Epithelial cell of proximal tubule (primary cell): ENCODE measurements around the gene IFIT1B. TPM values are rescaled to one million over a fixed set of nuclear protein-coding genes. Genes with fewer than 3 reads are reported as not detected.
"Not testable (repeated sequence)": the region's sequence is repeated elsewhere in the genome, so short reads cannot be mapped to it uniquely, and the experiment has no call there.

Experiments
- DNase-seq: peaks from one replicate; pipeline ENCODE4 v3.0.0-alpha.2; 2011; ENCODE audit warnings: low read depth
- H3K4me3 ChIP-seq: 2 replicates; pipeline ENCODE4 v1.5.1; 2011; ENCODE audit warnings: low read depth, mild to moderate bottlenecking, low read length
- total RNA-seq: library from RNA; depleted of rRNA; stranded (reverse); fragments of >200 nt; gene quantifications from 2 replicates; pipeline ENCODE4 v1.2.3, GENCODE V29; 2015
- TF ChIP-seq, protein P1 (sequence below): conservative IDR thresholded peaks from 2 replicates; pipeline ENCODE4 v1.5.1; 2012; ENCODE audit warnings: low read depth, mild to moderate bottlenecking, low read length

Gene IFIT1B
- total RNA-seq, 1 donor from 2014 or later, result not detected

DNA sequence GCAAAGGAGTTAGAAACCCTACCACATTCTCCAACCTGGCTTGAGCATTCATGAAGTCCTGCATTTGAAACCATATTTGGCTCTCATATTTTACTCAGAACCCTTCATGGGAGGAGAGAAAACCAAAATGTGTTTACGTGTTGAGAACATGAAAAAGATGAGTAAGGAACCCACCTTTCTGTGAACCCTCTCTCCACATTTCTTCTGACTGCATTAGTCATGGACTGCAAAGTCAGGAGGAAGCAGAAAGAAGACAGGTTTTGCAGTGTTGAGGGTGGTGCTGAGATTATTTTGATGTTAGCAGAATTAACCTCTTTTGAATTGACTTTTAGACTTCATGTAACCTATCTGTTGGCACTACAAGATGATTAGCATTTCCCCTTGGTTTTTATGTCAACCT is 4.9 kb downstream of the IFIT1B start:
- TF ChIP-seq, protein P1, sequence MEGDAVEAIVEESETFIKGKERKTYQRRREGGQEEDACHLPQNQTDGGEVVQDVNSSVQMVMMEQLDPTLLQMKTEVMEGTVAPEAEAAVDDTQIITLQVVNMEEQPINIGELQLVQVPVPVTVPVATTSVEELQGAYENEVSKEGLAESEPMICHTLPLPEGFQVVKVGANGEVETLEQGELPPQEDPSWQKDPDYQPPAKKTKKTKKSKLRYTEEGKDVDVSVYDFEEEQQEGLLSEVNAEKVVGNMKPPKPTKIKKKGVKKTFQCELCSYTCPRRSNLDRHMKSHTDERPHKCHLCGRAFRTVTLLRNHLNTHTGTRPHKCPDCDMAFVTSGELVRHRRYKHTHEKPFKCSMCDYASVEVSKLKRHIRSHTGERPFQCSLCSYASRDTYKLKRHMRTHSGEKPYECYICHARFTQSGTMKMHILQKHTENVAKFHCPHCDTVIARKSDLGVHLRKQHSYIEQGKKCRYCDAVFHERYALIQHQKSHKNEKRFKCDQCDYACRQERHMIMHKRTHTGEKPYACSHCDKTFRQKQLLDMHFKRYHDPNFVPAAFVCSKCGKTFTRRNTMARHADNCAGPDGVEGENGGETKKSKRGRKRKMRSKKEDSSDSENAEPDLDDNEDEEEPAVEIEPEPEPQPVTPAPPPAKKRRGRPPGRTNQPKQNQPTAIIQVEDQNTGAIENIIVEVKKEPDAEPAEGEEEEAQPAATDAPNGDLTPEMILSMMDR, result no peak
- DNase-seq, result no peak

DNA sequence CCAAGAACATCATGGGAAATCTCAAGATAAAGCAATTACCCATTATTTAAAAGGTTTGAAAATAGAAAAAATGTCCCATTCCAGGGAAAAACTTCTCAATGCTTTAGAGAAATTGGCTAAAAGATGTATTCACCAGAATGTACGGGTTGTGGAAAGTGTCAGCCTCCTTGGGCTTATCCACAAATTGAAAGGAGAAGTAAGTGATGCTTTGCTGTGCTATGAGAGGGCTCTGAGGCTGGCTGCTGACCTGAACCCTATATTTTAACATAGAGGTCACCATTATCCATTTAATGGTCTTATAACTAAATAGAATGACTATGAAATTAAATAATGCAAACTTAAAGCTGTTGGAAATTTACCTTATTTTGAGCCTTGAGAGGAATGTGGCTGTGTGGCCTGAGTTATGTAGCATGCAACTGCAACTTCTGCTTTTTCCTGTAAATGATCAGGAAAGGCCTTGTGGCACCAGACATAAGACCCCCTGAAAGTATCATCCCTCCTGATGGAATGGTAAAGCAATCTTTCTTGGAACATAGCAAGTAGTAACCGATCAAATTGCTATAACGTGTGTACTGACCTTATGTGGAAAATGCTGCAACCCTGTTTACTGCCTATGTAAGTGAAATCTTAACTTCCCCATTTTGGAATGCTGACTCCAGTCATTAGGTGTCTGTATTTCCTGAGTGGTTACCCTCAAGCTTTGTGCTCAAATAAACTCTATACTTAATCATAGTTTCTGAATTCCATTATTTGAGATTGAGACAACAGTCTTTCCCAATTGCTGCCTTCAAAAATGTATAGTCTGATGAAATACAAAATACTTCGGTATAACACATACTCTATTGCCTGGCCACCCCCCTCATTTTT is 6.9 kb downstream of the IFIT1B start:
- DNase-seq, result no peak
- TF ChIP-seq, protein P1, result no peak
- no peak overlapping the region for H3K4me3 ChIP-seq

More for the DNA sequence above, 4.9 kb downstream of the IFIT1B start:
- no peak overlapping the region for H3K4me3 ChIP-seq

GRCh38 chr10:89388806-89389205 is 10.9 kb downstream of the IFIT1B start:
- TF ChIP-seq, protein P1, result no peak
- no peak for DNase-seq
- H3K4me3 ChIP-seq, result no peak overlapping the region

DNA sequence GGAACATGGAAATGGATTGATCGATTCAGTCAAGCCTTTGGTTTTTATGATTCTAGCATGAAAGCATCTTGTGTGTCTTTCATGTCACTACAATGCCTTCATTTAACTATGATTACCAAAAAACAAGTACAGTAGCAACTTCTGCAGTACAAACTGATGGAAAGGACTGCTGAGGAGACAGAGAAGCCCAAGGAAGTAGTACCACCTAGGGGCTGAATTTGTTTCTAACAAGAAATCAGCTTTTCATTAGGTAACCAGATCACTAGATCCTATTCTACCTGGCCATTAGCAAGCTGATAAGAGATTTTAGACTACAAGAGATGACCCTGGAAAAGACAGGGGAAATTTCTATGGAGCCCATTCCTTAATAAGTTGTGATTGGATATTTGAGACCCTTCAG is 11.4 kb downstream of the IFIT1B start:
- TF ChIP-seq, protein P1, result peak; percentile 55
- DNase-seq, result no peak
- no peak overlapping the region for H3K4me3 ChIP-seq

- no peak for DNase-seq
- TF ChIP-seq, protein P1, result no peak
- H3K4me3 ChIP-seq, result no peak overlapping the region
Observed at GRCh38 chr10:89390476-89391225, 12.8 kb downstream of the IFIT1B start.

DNA sequence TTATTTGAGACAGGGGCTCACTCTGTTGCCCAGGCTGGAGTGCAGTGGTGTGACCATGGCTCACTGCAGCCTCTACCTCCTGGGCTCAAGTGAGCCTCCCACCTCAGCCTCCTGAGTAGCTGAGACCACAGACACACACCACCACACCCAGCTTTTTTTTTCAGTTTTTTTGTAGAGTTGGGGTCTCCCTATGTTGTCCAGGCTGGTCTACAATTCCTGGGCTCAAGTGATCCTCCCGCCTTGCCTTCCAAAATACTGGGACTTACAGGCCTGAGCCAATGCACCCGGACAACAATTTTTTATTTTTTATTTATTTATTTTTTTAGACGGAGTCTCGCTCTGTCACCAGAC is 13.3 kb downstream of the IFIT1B start:
- H3K4me3 ChIP-seq, DNase-seq: not testable (repeated sequence)

DNA sequence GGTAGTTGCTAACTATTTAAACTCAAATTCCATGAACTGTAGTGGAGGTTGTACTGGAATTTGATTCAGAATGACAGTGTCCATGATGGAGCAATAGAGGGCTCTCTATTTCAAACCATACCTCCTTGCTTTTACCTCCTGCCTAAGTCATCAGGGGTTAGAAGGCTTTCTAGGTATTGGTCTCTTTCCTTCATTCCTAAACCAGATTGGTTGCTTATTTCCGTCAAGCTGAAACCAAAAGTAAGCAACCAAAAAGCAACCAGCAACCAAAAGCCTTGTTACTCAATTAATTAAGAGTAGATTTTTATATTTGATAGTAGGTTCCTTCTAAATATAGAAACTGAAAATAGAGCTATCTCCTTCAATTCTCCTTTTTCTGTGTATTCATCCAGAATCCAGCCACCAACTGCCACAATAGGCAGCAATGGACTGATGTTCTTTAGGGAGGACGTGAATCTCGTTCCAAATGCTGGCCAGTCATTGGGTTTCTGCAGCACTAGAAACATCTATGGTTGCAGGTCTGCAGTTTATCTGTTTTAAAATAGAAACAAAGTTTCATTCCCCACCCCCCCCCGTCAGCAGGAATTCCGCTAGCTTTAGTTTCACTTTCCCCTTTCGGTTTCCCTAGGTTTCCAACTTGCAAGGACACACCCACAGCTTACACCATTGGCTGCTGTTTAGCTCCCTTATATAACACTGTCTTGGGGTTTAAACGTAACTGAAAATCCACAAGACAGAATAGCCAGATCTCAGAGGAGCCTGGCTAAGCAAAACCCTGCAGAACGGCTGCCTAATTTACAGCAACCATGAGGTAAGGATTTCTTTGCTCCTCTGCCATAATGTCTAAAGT is 14.3 kb downstream of the IFIT1B start, which contains the start of gene IFIT1:
Gene IFIT1 (plus strand): TSS at position 717 of the 850 bp plus-strand sequence. CDS start 90 bp downstream, at position 807.
- peak within 1 kb of the TSS; percentile 56 for H3K4me3 ChIP-seq
- no peak for DNase-seq
- TF ChIP-seq, protein P1, result peak; percentile 14
